SK-MEL-5 (cell line): ENCODE data around the gene COA8. TPM values are rescaled to one million over a fixed set of nuclear protein-coding genes. Genes with fewer than 3 reads are reported as not detected.
A peak's percentile ranks its signal among the peaks of the same experiment; 100 is the strongest.

Source experiments
- DNase-seq: peaks from one replicate; pipeline ENCODE4 v3.0.0-alpha.2; 2016; ENCODE audit warnings: low read depth, low spot score
- in situ Hi-C: cut with HindIII; loops from 2 replicates; pipeline ENCODE4 v1.10.0; 2016; ENCODE audit warnings: low sequenced_read_pairs, high pct_unique_total_duplicates, low pct_unique_long_range_greater_than_20kb
- small RNA-seq, 2 experiments: library from RNA; depleted of rRNA; stranded (forward); fragments of <200 nt; gene quantifications; one replicate each; pipeline ENCODE3, GENCODE V24; 2014
- total RNA-seq: library from RNA; depleted of rRNA; stranded (reverse); fragments of >200 nt; shearing (Covaris generic); gene quantifications from 2 replicates; pipeline ENCODE4 v1.2.3, GENCODE V29; 2014; rRNA removed

The COA8 gene
- total RNA-seq, 1 experiment from 2014 or later: 40.4 TPM

- in situ Hi-C loops: no loop called here
- DNase-seq: no peak
Measured at GRCh38 chr14:103625356-103626095, 62.8 kb downstream of the COA8 start.

- in situ Hi-C loops: no loop called here
Measured at GRCh38 chr14:103626146-103626850, 63.5 kb downstream of the COA8 start.

DNA sequence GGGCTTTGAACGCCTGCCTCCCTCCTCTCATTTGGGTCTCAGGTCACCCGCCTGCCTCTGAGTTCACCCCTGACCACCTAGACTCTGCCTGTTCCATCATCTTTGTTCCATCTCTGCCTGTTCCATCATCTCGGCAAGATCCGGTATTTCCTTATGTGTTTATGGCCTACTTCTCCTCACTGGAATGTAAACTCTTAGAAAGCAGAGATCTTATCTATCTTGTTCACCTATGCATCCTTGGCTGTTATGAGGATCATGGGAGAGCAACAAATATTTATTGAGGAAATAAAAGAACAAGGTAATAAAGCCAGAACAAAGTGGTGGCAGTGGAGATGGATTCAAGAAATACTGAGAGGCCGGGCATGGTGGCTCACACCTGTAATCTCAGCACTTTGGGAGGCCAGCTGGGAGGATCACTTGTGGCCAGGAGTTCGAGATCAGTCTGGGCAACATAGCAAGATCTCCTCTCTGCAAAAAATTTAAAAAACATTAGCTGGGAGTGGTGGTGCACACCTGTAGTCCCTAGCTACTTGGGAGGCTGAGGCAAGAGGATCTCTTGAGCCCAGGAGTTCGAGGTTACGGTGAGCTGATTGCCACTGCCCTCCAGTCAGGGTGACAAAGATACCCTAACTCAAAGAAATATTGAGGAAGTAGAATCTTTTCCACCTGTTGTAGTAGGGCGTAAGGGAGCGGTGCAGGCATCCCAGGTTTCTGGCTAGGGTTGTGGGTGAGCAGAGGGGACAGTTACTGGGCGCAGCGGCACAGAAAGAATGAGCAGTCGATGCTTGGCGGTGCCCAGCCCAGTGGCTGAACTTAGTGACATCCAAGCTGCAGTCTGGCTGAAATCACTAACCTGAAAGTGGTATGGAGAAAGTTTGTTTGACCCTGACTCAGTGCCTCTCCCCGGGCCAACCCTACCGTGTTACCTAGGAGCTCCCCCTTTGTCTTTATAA, 64.6 kb downstream of the COA8 start:
- in situ Hi-C loops: no loop called here

More at GRCh38 chr14:103626146-103626850, 63.5 kb downstream of the COA8 start:
- DNase-seq: peak; percentile 57

GRCh38 chr14:103628221-103628683, 65.5 kb downstream of the COA8 start:
- no peak for DNase-seq
- in situ Hi-C loops: no loop called here

More for the DNA sequence above, 64.6 kb downstream of the COA8 start:
- DNase-seq: no peak

DNA sequence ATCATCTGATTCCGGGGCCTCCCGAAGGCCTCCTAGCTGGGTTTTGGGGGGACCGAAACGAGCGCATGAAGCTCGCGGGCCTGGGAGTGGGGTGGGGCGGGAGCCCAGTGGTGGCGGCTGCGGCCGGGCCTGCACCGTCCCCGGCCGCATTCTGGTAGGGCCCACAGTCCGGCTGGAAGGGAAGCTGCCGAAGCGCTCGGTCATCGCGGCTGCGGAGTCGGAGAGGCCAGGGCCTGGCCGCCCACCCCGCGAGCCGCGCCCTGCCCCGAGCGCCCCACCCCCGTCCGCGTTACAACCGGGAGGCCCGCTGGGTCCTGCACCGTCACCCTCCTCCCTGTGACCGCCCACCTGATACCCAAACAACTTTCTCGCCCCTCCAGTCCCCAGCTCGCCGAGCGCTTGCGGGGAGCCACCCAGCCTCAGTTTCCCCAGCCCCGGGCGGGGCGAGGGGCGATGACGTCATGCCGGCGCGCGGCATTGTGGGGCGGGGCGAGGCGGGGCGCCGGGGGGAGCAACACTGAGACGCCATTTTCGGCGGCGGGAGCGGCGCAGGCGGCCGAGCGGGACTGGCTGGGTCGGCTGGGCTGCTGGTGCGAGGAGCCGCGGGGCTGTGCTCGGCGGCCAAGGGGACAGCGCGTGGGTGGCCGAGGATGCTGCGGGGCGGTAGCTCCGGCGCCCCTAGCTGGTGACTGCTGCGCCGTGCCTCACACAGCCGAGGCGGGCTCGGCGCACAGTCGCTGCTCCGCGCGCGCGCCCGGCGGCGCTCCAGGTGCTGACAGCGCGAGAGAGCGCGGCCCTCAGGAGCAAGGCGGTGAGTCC, 66.1 kb downstream of the COA8 start, which contains the start of gene KLC1:
TSS of gene KLC1 (plus strand) at position 528 of the 819 bp plus-strand sequence. CDS start 25,354 bp downstream, outside the sequence.
- peak; percentile 65 for DNase-seq
- in situ Hi-C loops: no loop called here

- DNase-seq: no peak
- in situ Hi-C loops: no loop called here
Measured at GRCh38 chr14:103629503-103630121, 66.9 kb downstream of the COA8 start.

DNA sequence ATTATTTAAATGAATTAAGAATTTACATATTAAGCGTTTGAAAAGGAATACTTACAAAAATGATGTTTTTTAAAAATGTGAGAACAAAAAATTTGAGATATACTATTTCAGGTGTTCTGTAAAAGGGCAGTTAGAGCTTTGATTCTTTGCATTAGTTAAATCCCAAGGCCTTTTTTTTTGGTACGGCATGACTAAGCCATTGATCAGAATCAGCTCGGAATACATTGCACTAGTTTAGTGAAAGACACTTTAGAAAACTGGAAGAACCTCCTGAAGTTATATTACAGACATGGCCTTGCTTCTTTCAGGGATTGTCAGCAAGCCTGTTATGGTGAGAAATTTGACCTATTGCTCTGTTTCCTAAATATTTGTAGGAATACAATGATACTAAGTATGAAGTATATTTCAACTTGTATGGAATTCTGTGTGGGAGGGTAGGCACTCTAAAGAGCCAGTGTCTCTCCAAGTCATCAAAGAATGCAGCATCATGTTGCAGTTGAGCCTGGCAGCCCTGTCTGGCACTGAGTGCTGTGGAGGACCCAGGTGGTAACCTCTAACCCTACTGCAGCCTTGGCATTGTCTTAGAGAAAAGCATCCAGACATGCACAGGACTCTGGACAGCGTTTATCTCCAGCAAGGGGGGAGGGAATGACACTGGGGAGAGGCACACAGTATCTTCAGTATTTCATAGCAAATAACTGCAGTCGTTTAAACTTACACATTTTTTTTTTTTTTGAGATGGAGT, 67.8 kb downstream of the COA8 start:
- DNase-seq: no peak
- in situ Hi-C loops: no loop called here

GRCh38 chr14:103633391-103633790, 70.6 kb downstream of the COA8 start:
- in situ Hi-C loops: no loop called here
- no peak for DNase-seq

DNA sequence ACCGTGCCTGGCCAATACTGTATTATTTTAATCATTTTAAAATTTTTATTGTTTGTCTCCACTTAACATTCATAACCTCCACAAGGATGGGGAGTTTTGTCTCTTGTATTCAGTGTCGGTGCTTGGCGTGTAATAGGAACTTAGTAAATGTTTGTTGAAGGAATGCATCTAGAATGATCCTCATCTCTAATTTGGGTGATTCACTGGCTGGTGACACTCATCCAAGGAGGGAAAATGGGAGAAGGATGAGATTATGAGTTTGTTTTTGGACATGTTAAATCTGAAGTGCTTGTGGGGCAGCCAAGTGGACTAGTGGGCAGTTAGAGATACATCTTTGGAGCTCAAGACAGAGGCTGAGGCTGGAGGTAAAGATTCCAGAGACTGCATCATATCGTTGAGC, 71.4 kb downstream of the COA8 start:
- in situ Hi-C loops: no loop called here
- no peak for DNase-seq

DNA sequence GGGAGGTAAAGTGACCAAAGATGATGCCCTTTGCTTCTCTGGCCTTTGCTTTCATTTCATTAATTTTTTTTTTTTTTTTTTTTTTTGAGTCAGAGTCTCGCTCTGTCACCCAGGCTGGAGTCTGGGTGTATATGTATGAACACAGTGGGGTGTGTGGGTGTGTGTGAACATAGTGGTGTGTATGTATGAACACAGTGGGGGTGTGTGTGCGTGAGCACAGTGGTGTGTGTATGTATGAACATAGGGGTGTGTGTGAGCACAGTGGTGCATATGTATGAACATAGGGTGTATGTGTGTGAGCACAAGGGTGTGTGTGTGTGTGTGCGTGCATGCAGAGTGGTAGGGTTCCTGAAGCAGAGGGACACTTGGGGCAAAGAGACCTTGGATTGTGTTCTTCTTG, 75.8 kb downstream of the COA8 start:
- DNase-seq: no peak
- in situ Hi-C loops: no loop called here

Small RNAs within 50 kb of the gene (small RNA-seq; reads per million reads assigned to genes)
- 0 to 0.05 reads per million in 2 experiments for gene RNU4-68P
- 0 reads per million in 2 experiments for gene RNU7-160P

Other genes with a start within 250 kb of the COA8 start
- 149 and 153 TPM in 2 replicates for gene EIF5, start 228.7 kb upstream of the COA8 start, total RNA-seq
- gene MARK3, start 177.5 kb upstream of the COA8 start, total RNA-seq: 57.2 and 60.6 TPM in 2 replicates
- gene CKB, start 40.1 kb upstream of the COA8 start, total RNA-seq: 14.1 and 21.2 TPM in 2 replicates
- gene TRMT61A, start 33.8 kb upstream of the COA8 start, total RNA-seq: 19.0 and 19.9 TPM in 2 replicates
- 25.2 and 26.9 TPM in 2 replicates for gene BAG5, start 303 bp upstream of the COA8 start, total RNA-seq
- 128 and 136 TPM in 2 replicates for gene KLC1, start 66.3 kb downstream of the COA8 start, total RNA-seq
- gene XRCC3, start 152.5 kb downstream of the COA8 start, total RNA-seq: 27.7 and 33.5 TPM in 2 replicates
- gene ZFYVE21, start 152.8 kb downstream of the COA8 start, total RNA-seq: 22.1 and 33.2 TPM in 2 replicates